GM12878 (cell line): Measurements from ENCODE around the gene RBPJL. TPM values are rescaled to one million over a fixed set of nuclear protein-coding genes. Genes with fewer than 3 reads are reported as not detected.

Experiments
- FOXK2 ChIP-seq: fragments of 450-650 bp; IDR thresholded peaks from 2 replicates; pipeline ENCODE4 v1.6.1; 2017; ENCODE audit warnings: mild to moderate bottlenecking, moderate library complexity
- GATAD2B ChIP-seq: fragments of 450-650 bp; conservative IDR thresholded peaks from 2 replicates; pipeline ENCODE4 v1.6.1; 2017; ENCODE audit warnings: low read depth, mild to moderate bottlenecking, moderate library complexity
- IKZF2 ChIP-seq, 2 experiments: fragments of 450-650 bp; IDR thresholded peaks; 2 replicates each; pipeline ENCODE4 v1.6.1; 2017; ENCODE audit warnings: mild to moderate bottlenecking in 2 of 2, moderate library complexity in 2 of 2
- IRF5 ChIP-seq: fragments of 450-650 bp; IDR thresholded peaks from 2 replicates; pipeline ENCODE4 v1.6.1; 2017; ENCODE audit warnings: borderline replicate concordance
- LARP7 ChIP-seq: fragments of 450-650 bp; IDR thresholded peaks from 2 replicates; pipeline ENCODE4 v1.6.1; 2017; ENCODE audit warnings: mild to moderate bottlenecking
- PBX3 ChIP-seq: IDR thresholded peaks from 2 replicates; pipeline ENCODE4 v1.6.1; 2011; ENCODE audit warnings: mild to moderate bottlenecking, low read depth, low read length, moderate library complexity; ENCODE audit not compliant: insufficient replicate concordance
- POLR2AphosphoS5 ChIP-seq: IDR thresholded peaks from 2 replicates; pipeline ENCODE4 v1.6.1; 2011; ENCODE audit warnings: mild to moderate bottlenecking, low read length, inconsistent platforms
- PRDM15 ChIP-seq: fragments of 450-650 bp; formaldehyde crosslinking; IDR thresholded peaks from 2 replicates; pipeline ENCODE4 v1.4.0; 2020; ENCODE audit warnings: mild to moderate bottlenecking, moderate library complexity
- RB1 ChIP-seq: fragments of 450-650 bp; formaldehyde crosslinking; IDR thresholded peaks from 2 replicates; pipeline ENCODE4 v1.6.1; 2017; ENCODE audit warnings: mild to moderate bottlenecking, borderline replicate concordance
- SPI1 ChIP-seq: IDR thresholded peaks from 2 replicates; pipeline ENCODE4 v1.6.1; 2011; ENCODE audit warnings: low read depth, mild to moderate bottlenecking, low read length, moderate library complexity, borderline replicate concordance; ENCODE audit not compliant: insufficient read depth
- SUZ12 ChIP-seq: fragments of 200-600 bp; sonication (generic); IDR thresholded peaks from one replicate; pipeline ENCODE4 v1.6.1; 2018; ENCODE audit warnings: antibody characterized with exemption, mild to moderate bottlenecking; ENCODE audit not compliant: unreplicated experiment
- polyA plus RNA-seq, 11 experiments: library from polyadenylated mRNA; depleted of rRNA in 4 of 11; unstranded in 6 of 11; stranded (reverse) in 5 of 11; fragments of >200 nt; fragmentation: Nextera tagmentation in 4 of 11; fragmentation: Illumina TruSeq in 1 of 11; extraction: Ambion mirVana in 4 of 11; extraction: Trizol in 1 of 11; gene quantifications; 1 replicate in 1 of 11; 2 replicates in 10 of 11; pipeline versions ENCODE4 v1.2.1 to v1.2.3, GENCODE V29; 2011 to 2016; ENCODE audit warnings: inconsistent platforms in 2 of 11, missing spikeins in 2 of 11, low read depth in 1 of 11
- total RNA-seq, 4 experiments: library from RNA; depleted of rRNA in 3 of 4; stranded (reverse); fragments of >200 nt in 3 of 4; fragmentation: Illumina TruSeq in 1 of 4; extraction: Trizol in 1 of 4; gene quantifications; 2 replicates each; pipeline versions ENCODE4 v1.2.1 to v1.2.3, GENCODE V29; 2013 to 2021

The RBPJL gene
- total and polyA plus RNA-seq, 10 of the 15 experiments (the other 5 are each of a cell fraction or from before 2014, with no cell fraction given), result 0.18 TPM; not detected in 9

GRCh38 chr20:45352729-45353128 is 46.1 kb downstream of the RBPJL start (continued):
- TF ChIP-seq PBX3 (no peak), SUZ12 (no peak), POLR2AphosphoS5 (no peak), IRF5 (no peak), FOXK2 (no peak), IKZF2 (IDR thresholded peaks at IDR 0.05) (no peak), GATAD2B (no peak), PRDM15 (CRISPR knock-in tag) (no peak), LARP7 (no peak), SPI1 (no peak), RB1 (no peak)
- TF ChIP-seq, all 136 proteins: peak for 0
